ENCODE measurements around the gene RASL10B.

DNA sequence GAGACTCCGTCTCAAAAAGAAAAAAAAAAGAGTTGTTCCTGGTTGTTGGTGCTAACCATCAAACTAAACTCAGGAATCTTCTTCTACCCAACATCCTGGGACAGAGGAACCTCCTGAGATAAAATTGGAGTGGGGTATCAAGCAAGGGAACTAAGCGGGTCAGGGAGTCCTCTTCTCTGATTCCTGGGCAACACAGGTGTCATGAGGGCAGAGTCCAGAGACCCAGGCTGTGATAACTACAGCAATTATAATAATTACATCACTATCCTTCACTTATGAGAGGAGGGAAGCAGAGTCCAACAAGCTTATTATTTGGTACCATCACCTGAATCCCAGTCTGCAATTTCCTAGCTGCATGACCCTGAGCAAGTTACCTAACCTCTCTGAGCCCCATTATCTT, 37.4 kb downstream of the RASL10B start:
- TF ChIP-seq, protein P1, sequence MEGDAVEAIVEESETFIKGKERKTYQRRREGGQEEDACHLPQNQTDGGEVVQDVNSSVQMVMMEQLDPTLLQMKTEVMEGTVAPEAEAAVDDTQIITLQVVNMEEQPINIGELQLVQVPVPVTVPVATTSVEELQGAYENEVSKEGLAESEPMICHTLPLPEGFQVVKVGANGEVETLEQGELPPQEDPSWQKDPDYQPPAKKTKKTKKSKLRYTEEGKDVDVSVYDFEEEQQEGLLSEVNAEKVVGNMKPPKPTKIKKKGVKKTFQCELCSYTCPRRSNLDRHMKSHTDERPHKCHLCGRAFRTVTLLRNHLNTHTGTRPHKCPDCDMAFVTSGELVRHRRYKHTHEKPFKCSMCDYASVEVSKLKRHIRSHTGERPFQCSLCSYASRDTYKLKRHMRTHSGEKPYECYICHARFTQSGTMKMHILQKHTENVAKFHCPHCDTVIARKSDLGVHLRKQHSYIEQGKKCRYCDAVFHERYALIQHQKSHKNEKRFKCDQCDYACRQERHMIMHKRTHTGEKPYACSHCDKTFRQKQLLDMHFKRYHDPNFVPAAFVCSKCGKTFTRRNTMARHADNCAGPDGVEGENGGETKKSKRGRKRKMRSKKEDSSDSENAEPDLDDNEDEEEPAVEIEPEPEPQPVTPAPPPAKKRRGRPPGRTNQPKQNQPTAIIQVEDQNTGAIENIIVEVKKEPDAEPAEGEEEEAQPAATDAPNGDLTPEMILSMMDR (IDR thresholded peaks at IDR 0.05): no peak
- TF ChIP-seq POLR2A (IDR thresholded peaks at IDR 0.05): no peak

All from thyroid gland (tissue), 4 donors.